Prostate gland (tissue), 2 donors: ENCODE data around the gene SCRN2. TPM values are rescaled to one million over a fixed set of nuclear protein-coding genes. Genes with fewer than 3 reads are reported as not detected.

Experiments used
- DNase-seq: peaks from one replicate; pipeline ENCODE4 v3.0.0-alpha.2; 2019; ENCODE audit warnings: low spot score
- H3K27ac ChIP-seq, 2 donors: fragments of 200-600 bp; sonication (generic); 2 replicates each; pipeline ENCODE4 v1.5.1; 2017 to 2019
- H3K27me3 ChIP-seq: fragments of 200-600 bp; sonication (generic); replicated peaks from 2 replicates; pipeline ENCODE4 v1.5.1; 2019; ENCODE audit not compliant: insufficient read depth
- H3K36me3 ChIP-seq, 2 donors: fragments of 200-600 bp; sonication (generic); 1 replicate in 1 of 2; 2 replicates in 1 of 2; pipeline versions ENCODE4 v1.5.1 to v1.8.1; 2017 to 2019
- H3K4me1 ChIP-seq: fragments of 200-600 bp; sonication (generic); replicated peaks from 2 replicates; pipeline ENCODE4 v1.5.1; 2019
- H3K4me3 ChIP-seq, 2 donors: fragments of 200-600 bp; sonication (generic); 2 replicates each; pipeline ENCODE4 v1.5.1; 2017 to 2019
- H3K9me3 ChIP-seq: fragments of 200-600 bp; sonication (generic); 2 replicates; pipeline ENCODE4 v1.5.1; 2017
- CTCF ChIP-seq, 4 experiments: fragments of 200-600 bp in 2 of 4; fragments of 450-650 bp in 2 of 4; sonication (generic) in 2 of 4; IDR thresholded peaks; 1 replicate in 3 of 4; 2 replicates in 1 of 4; pipeline ENCODE4 v1.5.1; 2016 to 2019; ENCODE audit warnings: antibody characterized with exemption in 4 of 4, mild to moderate bottlenecking in 2 of 4, moderate library complexity in 2 of 4
- POLR2A ChIP-seq: fragments of 450-650 bp; IDR thresholded peaks from one replicate; pipeline ENCODE4 v1.6.1; 2016; ENCODE audit warnings: antibody characterized with exemption, mild to moderate bottlenecking
- POLR2AphosphoS5 ChIP-seq: sonication (generic); formaldehyde crosslinking; IDR thresholded peaks from one replicate; pipeline ENCODE4 v1.6.1; 2017; ENCODE audit warnings: antibody characterized with exemption
- WGBS: methylation state at CpG from one replicate; pipeline ENCODE4 v1.1.5; 2018; 5-methylcytosine and 5-hydroxymethylcytosine counted together
- intact Hi-C: fragments of 100-400 bp; cut with DNase I; formaldehyde crosslinking; loops from one replicate; pipeline ENCODE4 v1.14.2; 2022
- total RNA-seq, 2 donors: library from RNA; depleted of rRNA; stranded (reverse); fragments of >200 nt; gene quantifications; one replicate each; pipeline ENCODE4 v1.1.0, GENCODE V29; 2016

SCRN2 gene
- total RNA-seq, 2 donors from 2014 or later, result 32.6 to 44.4 TPM

- peak within 1 kb of the TSS; percentile 73 to 87 for H3K4me3 ChIP-seq
- H3K27ac ChIP-seq, result peak within 1 kb of the TSS; percentile 62 to 76
- H3K4me1 ChIP-seq, result peaks cover 12% of the 10 kb centered on the region
- no peaks in the 10 kb centered on the region for H3K36me3 ChIP-seq
- TF ChIP-seq POLR2A (peak; percentile 59), POLR2AphosphoS5 (peak; percentile 100), CTCF (IDR thresholded peaks at IDR 0.05) (peak in 2 of 4 experiments; percentile 11 to 31)
- H3K9me3 ChIP-seq, result no peaks in the 10 kb centered on the region
- DNase-seq, result peak; percentile 91
- WGBS, result under 1% methylated on average over 42 of the region's 42 CpGs
- H3K27me3 ChIP-seq, result no peaks in the 10 kb centered on the region
- intact Hi-C loops, result no loop called here
Measured at GRCh38 chr17:47831003-47831933, 9.8 kb downstream of the SCRN2 start, which contains the start of the genes LRRC46 and MRPL10. LRRC46 (plus strand) TSS chr17:47831670; CDS start chr17:47831990, 320 bp downstream. MRPL10 (minus strand) TSS chr17:47831541; CDS start chr17:47831511, 30 bp downstream.

GRCh38 chr17:47830396-47831002 lies 10.6 kb downstream of the SCRN2 start:
- peak overlapping the region; percentile 73 to 87 for H3K4me3 ChIP-seq
- DNase-seq, result no peak
- peak overlapping the region; percentile 62 to 76 for H3K27ac ChIP-seq
- 75% methylated on average over 18 of the region's 18 CpGs for WGBS
- H3K4me1 ChIP-seq, result peaks cover 12% of the 10 kb centered on the region
- no peaks in the 10 kb centered on the region for H3K9me3 ChIP-seq
- TF ChIP-seq POLR2A, result no peak
- TF ChIP-seq POLR2AphosphoS5, result no peak
- TF ChIP-seq CTCF (IDR thresholded peaks at IDR 0.05), result no peak
- no peaks in the 10 kb centered on the region for H3K36me3 ChIP-seq
- no peaks in the 10 kb centered on the region for H3K27me3 ChIP-seq
- intact Hi-C loops, result no loop called here

GRCh38 chr17:47829870-47830269 lies 11.2 kb downstream of the SCRN2 start:
- intact Hi-C loops, result no loop called here
- no peak overlapping the region for H3K27ac ChIP-seq
- DNase-seq, result no peak
- H3K4me1 ChIP-seq, result peaks cover 12% of the 10 kb centered on the region
- WGBS, result 76% methylated on average over 3 of the region's 3 CpGs
- no peaks in the 10 kb centered on the region for H3K36me3 ChIP-seq
- no peaks in the 10 kb centered on the region for H3K9me3 ChIP-seq
- no peak overlapping the region for H3K4me3 ChIP-seq
- TF ChIP-seq CTCF (IDR thresholded peaks at IDR 0.05) (no peak), POLR2AphosphoS5 (no peak), POLR2A (no peak)
- no peaks in the 10 kb centered on the region for H3K27me3 ChIP-seq

GRCh38 chr17:47823519-47823918 lies 17.6 kb downstream of the SCRN2 start:
- 83% methylated on average over 4 of the region's 4 CpGs for WGBS

More at GRCh38 chr17:47823519-47823918, 17.6 kb downstream of the SCRN2 start:
- intact Hi-C loops, result no loop called here
- Histone ChIP-seq H3K4me1 (peaks cover 12% of the 10 kb centered on the region), H3K4me3 (no peak overlapping the region), H3K27ac (no peak overlapping the region), H3K27me3 (no peaks in the 10 kb centered on the region), H3K36me3 (peaks cover 0 to 8% of the 10 kb centered on the region in 2 donors), H3K9me3 (no peaks in the 10 kb centered on the region)
- no peak for DNase-seq
- TF ChIP-seq CTCF (IDR thresholded peaks at IDR 0.05) (no peak), POLR2A (no peak), POLR2AphosphoS5 (no peak)
